ENCODE results near the gene TLK1.
"Not testable (repeated sequence)": the region's sequence is repeated elsewhere in the genome, so short reads cannot be mapped to it uniquely, and the experiment has no call there.

TLK1 gene

DNA sequence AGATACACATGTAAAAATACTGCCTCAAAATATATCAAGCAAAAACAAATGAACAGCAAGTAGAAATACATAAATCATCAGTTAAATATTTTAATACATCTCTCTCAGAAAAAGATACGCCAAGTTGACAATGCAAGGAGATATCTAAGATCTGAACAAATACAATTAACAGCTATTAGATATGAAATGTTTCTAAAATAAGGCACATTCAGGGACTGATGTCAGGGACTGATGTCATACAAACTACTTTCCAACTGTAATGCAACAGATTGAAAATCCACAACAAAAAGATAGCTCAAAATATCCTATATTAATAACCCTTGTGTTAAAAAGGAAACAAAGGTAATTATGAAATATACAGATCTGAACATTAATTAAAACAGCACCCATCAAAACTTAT, 51.7 kb downstream of the TLK1 start:
- H3K4me1 ChIP-seq (ENCODE audit: control insufficient read depth, insufficient read depth, low read length), result no peaks in the 10 kb centered on the region
- H3K4me3 ChIP-seq (ENCODE audit: insufficient read depth, low read depth, low read length), result no peak overlapping the region
- WGBS, 2 experiments, result 88 to 100% methylated on average over 1 of the region's 1 CpG
- no peaks in the 10 kb centered on the region for H3K9me3 ChIP-seq (ENCODE audit: control insufficient read depth, low read length)
- no peaks in the 10 kb centered on the region for H3K27me3 ChIP-seq (ENCODE audit: control insufficient read depth, insufficient read depth, low read length, poor library complexity, severe bottlenecking)
- no peaks in the 10 kb centered on the region for H3K36me3 ChIP-seq (ENCODE audit: control insufficient read depth, insufficient read depth, low read length)
- no peak overlapping the region for H3K27ac ChIP-seq (ENCODE audit: insufficient read depth, low read depth, low read length, poor library complexity, severe bottlenecking)

DNA sequence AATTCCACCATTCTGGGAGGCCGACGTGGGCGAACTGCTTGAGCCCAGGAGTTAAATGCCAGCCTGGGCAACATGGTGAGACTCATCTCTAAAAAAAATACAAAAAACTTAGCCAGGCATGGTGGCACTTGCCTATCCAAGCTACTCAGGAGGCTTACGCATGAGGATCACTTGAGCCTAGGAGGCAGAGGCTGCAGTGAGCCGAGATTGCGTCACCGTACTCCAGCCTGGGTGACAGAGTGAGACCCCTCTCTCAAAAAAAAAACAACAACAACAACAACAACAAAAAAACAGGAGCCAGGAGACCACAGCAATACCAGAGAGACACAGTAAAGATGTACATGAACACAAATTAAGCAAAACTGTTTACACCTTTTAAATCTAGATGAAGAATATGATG, 52.9 kb downstream of the TLK1 start:
- Histone ChIP-seq H3K4me1 (ENCODE audit: control insufficient read depth, insufficient read depth, low read length) (no peaks in the 10 kb centered on the region), H3K27ac (ENCODE audit: insufficient read depth, low read depth, low read length, poor library complexity, severe bottlenecking) (no peak overlapping the region), H3K36me3 (ENCODE audit: control insufficient read depth, insufficient read depth, low read length) (no peaks in the 10 kb centered on the region), H3K9me3 (ENCODE audit: control insufficient read depth, low read length) (no peaks in the 10 kb centered on the region), H3K4me3 (ENCODE audit: insufficient read depth, low read depth, low read length) (no peak overlapping the region), H3K27me3 (ENCODE audit: control insufficient read depth, insufficient read depth, low read length, poor library complexity, severe bottlenecking) (no peaks in the 10 kb centered on the region)
- WGBS, 2 experiments, result 90 to 94% methylated on average over 7 of the region's 7 CpGs

DNA sequence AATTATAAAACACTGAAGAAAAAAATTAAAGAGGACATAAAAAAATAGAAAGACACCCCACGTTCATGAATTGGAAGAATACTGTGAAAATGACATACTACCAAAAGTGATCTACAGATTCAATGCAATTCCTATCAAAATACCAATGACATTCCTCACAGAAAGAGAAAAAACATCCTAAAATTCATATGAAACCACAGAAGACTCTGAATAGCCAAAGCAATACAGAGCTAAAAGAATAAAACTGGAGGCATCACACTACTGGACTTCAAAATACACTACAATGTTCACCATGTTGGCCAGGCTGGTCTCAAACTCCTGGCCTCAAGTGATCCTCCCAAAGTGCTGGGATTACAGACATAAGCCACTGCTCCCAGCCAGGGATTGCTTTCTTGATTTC, 56.3 kb downstream of the TLK1 start:
- Histone ChIP-seq H3K27ac (ENCODE audit: insufficient read depth, low read depth, low read length, poor library complexity, severe bottlenecking) (no peak overlapping the region), H3K9me3 (ENCODE audit: control insufficient read depth, low read length) (no peaks in the 10 kb centered on the region), H3K4me3 (ENCODE audit: insufficient read depth, low read depth, low read length) (no peak overlapping the region), H3K4me1 (ENCODE audit: control insufficient read depth, insufficient read depth, low read length) (no peaks in the 10 kb centered on the region), H3K36me3 (ENCODE audit: control insufficient read depth, insufficient read depth, low read length) (no peaks in the 10 kb centered on the region), H3K27me3 (ENCODE audit: control insufficient read depth, insufficient read depth, low read length, poor library complexity, severe bottlenecking) (no peaks in the 10 kb centered on the region)
- 83 to 100% methylated on average over 1 of the region's 1 CpG for WGBS, 2 experiments

DNA sequence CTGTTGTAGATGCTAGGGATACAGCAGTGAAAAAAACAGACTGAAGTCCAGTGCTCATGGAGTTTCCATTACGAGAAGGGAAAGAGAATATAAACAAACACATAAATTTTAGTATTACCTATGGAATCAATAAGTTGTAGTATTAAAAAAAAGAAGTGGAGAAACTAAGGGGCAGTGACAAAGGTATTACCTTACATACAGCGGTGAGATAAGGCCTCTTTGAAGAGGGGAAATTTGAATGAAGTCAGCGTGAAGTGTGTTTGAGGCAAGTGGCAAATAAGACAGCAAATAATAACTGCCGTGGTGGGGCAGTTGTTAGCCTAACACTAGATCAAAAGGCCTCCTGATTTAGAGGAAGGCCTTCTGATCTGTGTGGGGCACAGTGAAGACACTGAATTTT, 57.9 kb downstream of the TLK1 start:
- no peaks in the 10 kb centered on the region for H3K9me3 ChIP-seq (ENCODE audit: control insufficient read depth, low read length)
- no peak overlapping the region for H3K4me3 ChIP-seq (ENCODE audit: insufficient read depth, low read depth, low read length)
- WGBS, 2 experiments, result 77 to 81% methylated on average over 3 of the region's 4 CpGs
- no peaks in the 10 kb centered on the region for H3K27me3 ChIP-seq (ENCODE audit: control insufficient read depth, insufficient read depth, low read length, poor library complexity, severe bottlenecking)
- no peaks in the 10 kb centered on the region for H3K4me1 ChIP-seq (ENCODE audit: control insufficient read depth, insufficient read depth, low read length)
- H3K27ac ChIP-seq (ENCODE audit: insufficient read depth, low read depth, low read length, poor library complexity, severe bottlenecking), result no peak overlapping the region
- no peaks in the 10 kb centered on the region for H3K36me3 ChIP-seq (ENCODE audit: control insufficient read depth, insufficient read depth, low read length)

DNA sequence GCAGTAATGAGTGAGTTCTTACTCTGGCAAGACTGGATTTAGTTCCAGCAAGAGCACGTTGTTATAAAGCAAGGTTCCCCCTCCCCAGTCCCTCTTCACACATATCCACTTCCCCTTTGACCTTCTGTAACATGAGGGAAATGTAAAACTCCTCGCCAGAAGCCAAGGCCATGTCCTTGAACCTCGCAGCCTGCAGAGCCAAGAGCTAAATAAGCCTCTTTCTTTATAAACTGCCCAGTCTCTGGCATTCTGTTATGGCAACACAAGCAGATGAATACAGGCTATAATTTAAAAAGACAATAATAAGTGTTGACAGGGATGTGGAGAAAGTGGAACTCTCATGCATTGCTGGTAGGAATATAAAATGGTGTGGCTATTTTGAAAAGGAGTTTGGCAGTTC, 60.3 kb downstream of the TLK1 start:
- Histone ChIP-seq H3K4me3 (ENCODE audit: insufficient read depth, low read depth, low read length) (no peak overlapping the region), H3K36me3 (ENCODE audit: control insufficient read depth, insufficient read depth, low read length) (no peaks in the 10 kb centered on the region), H3K4me1 (ENCODE audit: control insufficient read depth, insufficient read depth, low read length) (no peaks in the 10 kb centered on the region), H3K9me3 (ENCODE audit: control insufficient read depth, low read length) (no peaks in the 10 kb centered on the region), H3K27ac (ENCODE audit: insufficient read depth, low read depth, low read length, poor library complexity, severe bottlenecking) (no peak overlapping the region), H3K27me3 (ENCODE audit: control insufficient read depth, insufficient read depth, low read length, poor library complexity, severe bottlenecking) (no peaks in the 10 kb centered on the region)
- WGBS, 2 experiments, result 93 to 95% methylated on average over 3 of the region's 3 CpGs

DNA sequence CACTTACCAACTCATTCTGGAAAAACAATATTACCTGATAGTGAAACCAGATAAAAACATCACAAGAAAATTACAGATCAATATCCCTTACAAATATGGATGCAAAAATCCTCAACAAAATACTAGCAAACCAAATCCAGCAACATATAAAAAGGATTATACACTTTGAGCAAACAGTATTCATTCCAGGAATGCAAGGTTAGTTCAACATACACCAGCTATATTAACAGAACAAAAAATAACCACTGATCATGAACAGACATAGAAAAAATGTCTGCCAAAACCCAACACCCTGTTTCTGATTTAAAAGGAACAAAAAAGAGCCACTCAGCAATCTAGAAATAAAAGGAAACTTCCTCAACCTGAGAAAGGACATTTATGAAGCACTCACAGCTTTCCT, 62.1 kb downstream of the TLK1 start:
- H3K9me3 ChIP-seq (ENCODE audit: control insufficient read depth, low read length), result no peaks in the 10 kb centered on the region
- no peak overlapping the region for H3K4me3 ChIP-seq (ENCODE audit: insufficient read depth, low read depth, low read length)
- no peaks in the 10 kb centered on the region for H3K36me3 ChIP-seq (ENCODE audit: control insufficient read depth, insufficient read depth, low read length)
- no peaks in the 10 kb centered on the region for H3K4me1 ChIP-seq (ENCODE audit: control insufficient read depth, insufficient read depth, low read length)
- no peaks in the 10 kb centered on the region for H3K27me3 ChIP-seq (ENCODE audit: control insufficient read depth, insufficient read depth, low read length, poor library complexity, severe bottlenecking)
- H3K27ac ChIP-seq (ENCODE audit: insufficient read depth, low read depth, low read length, poor library complexity, severe bottlenecking), result no peak overlapping the region

DNA sequence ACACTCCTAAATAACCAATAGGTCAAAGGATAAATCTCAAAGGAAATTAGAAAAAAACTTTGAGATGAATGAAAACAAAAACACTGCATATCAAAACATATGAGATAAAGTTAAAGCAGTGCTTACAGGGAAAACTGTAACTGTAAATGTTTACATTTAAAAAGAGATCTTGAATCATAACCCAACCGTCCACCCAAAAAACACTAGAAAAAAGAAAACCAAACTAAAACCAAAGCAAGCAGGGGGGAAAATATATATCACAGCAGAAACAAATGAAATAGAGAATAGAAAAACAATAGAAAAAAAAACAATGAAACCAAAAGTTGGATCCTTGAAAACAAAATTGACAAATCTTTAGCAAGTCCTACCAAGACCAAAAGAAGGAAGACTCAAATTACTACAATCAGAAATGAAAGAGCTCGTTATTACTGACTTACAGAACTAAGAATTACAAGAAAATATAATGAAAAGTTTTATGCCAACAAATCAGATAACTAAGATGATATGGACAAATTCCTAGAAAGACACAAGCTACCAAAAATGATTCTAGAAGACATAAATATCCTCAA, 65.6 kb downstream of the TLK1 start:
- H3K27me3 ChIP-seq (ENCODE audit: control insufficient read depth, insufficient read depth, low read length, poor library complexity, severe bottlenecking), result no peaks in the 10 kb centered on the region
- H3K4me1 ChIP-seq (ENCODE audit: control insufficient read depth, insufficient read depth, low read length), result no peaks in the 10 kb centered on the region
- no peaks in the 10 kb centered on the region for H3K36me3 ChIP-seq (ENCODE audit: control insufficient read depth, insufficient read depth, low read length)
- no peak overlapping the region for H3K27ac ChIP-seq (ENCODE audit: insufficient read depth, low read depth, low read length, poor library complexity, severe bottlenecking)
- no peak overlapping the region for H3K4me3 ChIP-seq (ENCODE audit: insufficient read depth, low read depth, low read length)
- H3K9me3 ChIP-seq (ENCODE audit: control insufficient read depth, low read length), result no peaks in the 10 kb centered on the region
- 100% methylated on average over 1 of the region's 2 CpGs; no CpG with 5 or more reads in 1 of the 2 experiments for WGBS, 2 experiments

DNA sequence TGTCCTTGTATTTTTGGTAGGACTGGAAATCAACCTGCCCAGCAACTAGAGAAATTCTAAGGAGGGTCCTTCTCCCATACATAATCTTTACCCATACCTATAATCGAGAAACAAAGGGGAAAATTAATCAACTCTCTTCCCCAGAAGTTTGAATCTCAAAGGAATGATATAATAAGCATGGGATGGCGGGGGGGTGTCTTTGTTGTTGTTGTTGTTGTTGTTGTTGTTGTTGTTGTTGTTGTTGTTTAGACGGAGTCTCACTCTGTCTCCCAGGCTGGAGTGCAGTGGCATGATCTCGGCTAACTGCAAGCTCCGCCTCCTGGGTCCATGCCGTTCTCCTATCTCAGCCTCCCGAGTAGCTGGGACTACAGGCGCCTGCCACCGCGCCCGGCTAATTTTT, 69.2 kb downstream of the TLK1 start:
- 95 to 98% methylated on average over 10 to 11 of the region's 11 CpGs for WGBS, 2 experiments
- H3K36me3 ChIP-seq (ENCODE audit: control insufficient read depth, insufficient read depth, low read length); H3K27ac ChIP-seq (ENCODE audit: insufficient read depth, low read depth, low read length, poor library complexity, severe bottlenecking); H3K4me1 ChIP-seq (ENCODE audit: control insufficient read depth, insufficient read depth, low read length); H3K4me3 ChIP-seq (ENCODE audit: insufficient read depth, low read depth, low read length); H3K9me3 ChIP-seq (ENCODE audit: control insufficient read depth, low read length); H3K27me3 ChIP-seq (ENCODE audit: control insufficient read depth, insufficient read depth, low read length, poor library complexity, severe bottlenecking): not testable (repeated sequence)

DNA sequence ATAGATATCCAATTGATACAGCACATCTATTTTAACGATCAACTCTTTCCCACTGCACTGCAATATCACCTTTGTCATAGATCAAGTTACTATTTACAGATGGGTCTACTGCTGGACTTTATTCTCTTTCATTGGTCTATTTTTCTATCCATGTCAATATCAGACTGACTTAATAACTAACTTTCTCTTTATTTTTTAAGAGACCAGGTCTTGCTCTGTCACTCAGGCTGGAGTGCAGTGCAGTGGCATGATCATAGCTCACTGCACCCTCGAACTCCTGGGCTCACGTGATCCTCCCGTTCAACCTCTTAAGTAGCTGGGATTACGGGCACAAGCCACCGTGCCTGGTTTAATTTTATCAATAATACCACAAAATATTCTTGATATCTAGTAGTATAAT, 71.2 kb downstream of the TLK1 start:
- whole genome bisulfite sequencing, 2 experiments, result 94 to 96% methylated on average over 5 to 6 of the region's 6 CpGs
- no peaks in the 10 kb centered on the region for H3K27me3 ChIP-seq (ENCODE audit: control insufficient read depth, insufficient read depth, low read length, poor library complexity, severe bottlenecking)
- no peak overlapping the region for H3K27ac ChIP-seq (ENCODE audit: insufficient read depth, low read depth, low read length, poor library complexity, severe bottlenecking)
- no peak overlapping the region for H3K4me3 ChIP-seq (ENCODE audit: insufficient read depth, low read depth, low read length)
- H3K9me3 ChIP-seq (ENCODE audit: control insufficient read depth, low read length), result no peaks in the 10 kb centered on the region
- H3K36me3 ChIP-seq (ENCODE audit: control insufficient read depth, insufficient read depth, low read length), result no peaks in the 10 kb centered on the region
- no peaks in the 10 kb centered on the region for H3K4me1 ChIP-seq (ENCODE audit: control insufficient read depth, insufficient read depth, low read length)

DNA sequence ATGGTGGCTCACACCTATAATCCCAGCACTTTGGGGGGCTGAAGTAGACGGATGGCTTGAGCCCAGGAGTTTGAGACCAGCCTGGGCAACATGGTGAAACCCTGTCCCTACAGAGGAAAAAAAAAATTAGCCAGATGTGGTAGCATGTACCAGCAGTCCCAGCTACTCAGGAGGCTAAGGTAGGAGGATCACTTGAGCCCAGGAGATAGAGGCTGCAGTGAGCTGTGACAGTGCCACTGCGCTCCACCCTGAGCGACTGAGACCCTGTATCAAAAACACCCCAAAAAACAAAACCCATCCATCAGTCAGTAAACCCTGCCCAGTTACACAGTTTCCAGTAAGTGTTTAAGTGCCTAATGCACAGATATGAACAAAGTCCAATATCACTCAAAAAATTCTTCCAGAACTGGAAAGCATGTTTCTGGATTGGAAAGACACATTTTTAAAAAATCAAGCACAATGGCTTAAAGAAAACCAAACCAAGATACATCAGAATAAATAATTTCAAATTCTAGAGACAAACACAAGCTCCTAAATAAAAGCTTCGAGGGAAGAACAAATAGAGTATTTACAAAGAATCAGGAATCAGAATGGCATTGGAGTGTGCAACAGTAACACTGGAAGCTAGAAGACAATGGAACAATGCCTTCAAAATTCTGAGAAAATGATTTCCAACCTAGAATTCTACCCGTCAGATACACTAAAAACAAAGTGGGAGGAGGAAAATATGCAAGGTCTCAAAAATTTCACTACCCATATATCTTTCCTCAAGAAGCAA, 72.4 kb downstream of the TLK1 start:
- Histone ChIP-seq H3K27me3 (ENCODE audit: control insufficient read depth, insufficient read depth, low read length, poor library complexity, severe bottlenecking) (no peaks in the 10 kb centered on the region), H3K27ac (ENCODE audit: insufficient read depth, low read depth, low read length, poor library complexity, severe bottlenecking) (no peak overlapping the region), H3K9me3 (ENCODE audit: control insufficient read depth, low read length) (no peaks in the 10 kb centered on the region), H3K4me3 (ENCODE audit: insufficient read depth, low read depth, low read length) (no peak overlapping the region), H3K36me3 (ENCODE audit: control insufficient read depth, insufficient read depth, low read length) (no peaks in the 10 kb centered on the region), H3K4me1 (ENCODE audit: control insufficient read depth, insufficient read depth, low read length) (no peaks in the 10 kb centered on the region)
- WGBS, 2 experiments, result 93 to 94% methylated on average over 5 of the region's 5 CpGs
